Neural progenitor cell (in vitro differentiated cells): ENCODE results near the gene NR3C2. TPM values are rescaled to one million over a fixed set of nuclear protein-coding genes. Genes with fewer than 3 reads are reported as not detected.

ENCODE experiments used
- DNase-seq: peaks from one replicate; pipeline ENCODE4 v3.0.0-alpha.2; 2016; ENCODE audit warnings: low spot score
- H2AFZ ChIP-seq: fragments of 200-600 bp; sonication (generic); replicated peaks from 2 replicates; pipeline ENCODE4 v1.6.1; 2016; ENCODE audit warnings: antibody characterized with exemption
- H3F3A ChIP-seq: fragments of 200-600 bp; sonication (generic); 2 replicates; pipeline ENCODE4 v1.6.1; 2016; ENCODE audit warnings: antibody characterized with exemption, low read depth
- H3K27ac ChIP-seq: fragments of 200-600 bp; sonication (generic); 2 replicates; pipeline ENCODE4 v1.5.1; 2016; ENCODE audit warnings: mild to moderate bottlenecking
- H3K27me3 ChIP-seq: fragments of 200-600 bp; sonication (generic); 2 replicates; pipeline ENCODE4 v1.6.1; 2016; ENCODE audit warnings: mild to moderate bottlenecking, moderate library complexity
- H3K36me3 ChIP-seq: fragments of 200-600 bp; sonication (generic); 2 replicates; pipeline ENCODE4 v1.5.1; 2016
- H3K4me1 ChIP-seq: fragments of 200-600 bp; sonication (generic); 2 replicates; pipeline ENCODE4 v1.6.1; 2016; ENCODE audit warnings: mixed run types
- H3K4me2 ChIP-seq: fragments of 200-600 bp; sonication (generic); 2 replicates; pipeline ENCODE4 v1.6.1; 2016
- H3K4me3 ChIP-seq: fragments of 200-600 bp; sonication (generic); 2 replicates; pipeline ENCODE4 v1.5.1; 2016
- H3K79me2 ChIP-seq: fragments of 200-600 bp; sonication (generic); 2 replicates; pipeline ENCODE4 v1.6.1; 2016; ENCODE audit warnings: low read depth
- H3K9ac ChIP-seq: fragments of 200-600 bp; sonication (generic); 2 replicates; pipeline ENCODE4 v1.6.1; 2016
- H3K9me3 ChIP-seq: fragments of 200-600 bp; sonication (generic); 2 replicates; pipeline ENCODE4 v1.5.1; 2016; ENCODE audit warnings: low read depth
- H4K20me1 ChIP-seq: fragments of 200-600 bp; sonication (generic); 2 replicates; pipeline ENCODE4 v1.6.1; 2016; ENCODE audit warnings: low read depth
- H3K27ac Mint-ChIP-seq: 3 replicates; pipeline ENCODE4 v1.8.0; 2021; ENCODE audit warnings: mixed read lengths
- H3K27me3 Mint-ChIP-seq: 2 replicates; pipeline ENCODE4 v1.8.0; 2022; ENCODE audit warnings: low read depth, mild to moderate bottlenecking, inconsistent platforms, moderate library complexity, mixed read lengths; ENCODE audit not compliant: insufficient read depth
- H3K36me3 Mint-ChIP-seq: 3 replicates; pipeline ENCODE4 v1.8.0; 2021; ENCODE audit warnings: mixed read lengths
- H3K4me1 Mint-ChIP-seq: 3 replicates; pipeline ENCODE4 v1.8.0; 2021; ENCODE audit warnings: mixed read lengths
- H3K4me3 Mint-ChIP-seq: 3 replicates; pipeline ENCODE4 v1.8.0; 2021; ENCODE audit warnings: mild to moderate bottlenecking, moderate library complexity, mixed read lengths
- H3K9me3 Mint-ChIP-seq: 3 replicates; pipeline ENCODE4 v1.8.0; 2020; ENCODE audit warnings: mixed read lengths
- CTCF ChIP-seq: fragments of 200-600 bp; sonication (generic); IDR thresholded peaks from 2 replicates; pipeline ENCODE4 v1.5.1; 2017; ENCODE audit warnings: antibody characterized with exemption, mild to moderate bottlenecking
- EZH2 ChIP-seq: fragments of 200-600 bp; sonication (generic); IDR thresholded peaks from 2 replicates; pipeline ENCODE4 v1.6.1; 2017; ENCODE audit warnings: antibody characterized with exemption, mild to moderate bottlenecking, moderate library complexity
- EZH2phosphoT487 ChIP-seq: fragments of 200-600 bp; sonication (generic); IDR thresholded peaks from 2 replicates; pipeline ENCODE4 v1.6.1; 2017; ENCODE audit warnings: antibody characterized with exemption
- total RNA-seq: library from RNA; depleted of rRNA; stranded (reverse); fragments of >200 nt; gene quantifications from 2 replicates; pipeline ENCODE4 v1.2.3, GENCODE V29; 2015; ENCODE audit warnings: low replicate concordance

Gene NR3C2
- total RNA-seq, 1 donor from 2014 or later: 0.73 TPM

- no peak overlapping the region for H3K27ac Mint-ChIP-seq
- H3K27me3 Mint-ChIP-seq: no peaks in the 10 kb centered on the region
- Histone ChIP-seq H3F3A (no peaks in the 10 kb centered on the region), H3K36me3 (no peaks in the 10 kb centered on the region), H3K4me1 (no peaks in the 10 kb centered on the region), H4K20me1 (no peaks in the 10 kb centered on the region), H3K9ac (no peak overlapping the region), H3K4me2 (no peak overlapping the region), H3K4me3 (no peak overlapping the region), H3K9me3 (peaks cover 4% of the 10 kb centered on the region), H2AFZ (no peak overlapping the region), H3K79me2 (no peaks in the 10 kb centered on the region), H3K27ac (no peak overlapping the region), H3K27me3 (no peaks in the 10 kb centered on the region)
- DNase-seq: no peak
- H3K36me3 Mint-ChIP-seq: peaks cover 24% of the 10 kb centered on the region
- no peak for TF ChIP-seq CTCF
- no peak for TF ChIP-seq EZH2phosphoT487
- TF ChIP-seq EZH2: no peak
- no peak overlapping the region for H3K4me3 Mint-ChIP-seq
- H3K4me1 Mint-ChIP-seq: peaks cover 10% of the 10 kb centered on the region
- H3K9me3 Mint-ChIP-seq: peaks cover 13% of the 10 kb centered on the region
These were observed 367.8 kb downstream of the NR3C2 start for GRCh38 chr4:148074462-148074861.

GRCh38 chr4:148073349-148073748 lies 368.9 kb downstream of the NR3C2 start:
- no peak overlapping the region for H3K4me3 ChIP-seq
- DNase-seq: no peak
- no peaks in the 10 kb centered on the region for H3K27me3 ChIP-seq
- H3K4me2 ChIP-seq: no peak overlapping the region
- H3K4me1 Mint-ChIP-seq: peaks cover 10% of the 10 kb centered on the region
- H3K9me3 Mint-ChIP-seq: peaks cover 13% of the 10 kb centered on the region
- no peaks in the 10 kb centered on the region for H4K20me1 ChIP-seq
- peaks cover 4% of the 10 kb centered on the region for H3K9me3 ChIP-seq
- no peaks in the 10 kb centered on the region for H3K27me3 Mint-ChIP-seq
- H3K36me3 ChIP-seq: no peaks in the 10 kb centered on the region
- H3K4me3 Mint-ChIP-seq: no peak overlapping the region
- TF ChIP-seq EZH2phosphoT487 (no peak), CTCF (no peak), EZH2 (no peak)
- H3K27ac Mint-ChIP-seq: no peak overlapping the region
- no peaks in the 10 kb centered on the region for H3K4me1 ChIP-seq
- H3K9ac ChIP-seq: no peak overlapping the region
- H3K27ac ChIP-seq: no peak overlapping the region
- H3K36me3 Mint-ChIP-seq: peaks cover 24% of the 10 kb centered on the region
- no peak overlapping the region for H2AFZ ChIP-seq
- H3K79me2 ChIP-seq: no peaks in the 10 kb centered on the region
- no peaks in the 10 kb centered on the region for H3F3A ChIP-seq

GRCh38 chr4:148072789-148073188 lies 369.4 kb downstream of the NR3C2 start:
- no peaks in the 10 kb centered on the region for H3F3A ChIP-seq
- H3K9me3 ChIP-seq: peaks cover 4% of the 10 kb centered on the region
- H3K27ac Mint-ChIP-seq: no peak overlapping the region
- no peaks in the 10 kb centered on the region for H3K27me3 ChIP-seq
- H3K9me3 Mint-ChIP-seq: peaks cover 13% of the 10 kb centered on the region
- peaks cover 24% of the 10 kb centered on the region for H3K36me3 Mint-ChIP-seq
- no peak overlapping the region for H2AFZ ChIP-seq
- no peak for DNase-seq
- no peak overlapping the region for H3K9ac ChIP-seq
- H3K27me3 Mint-ChIP-seq: no peaks in the 10 kb centered on the region
- peaks cover 10% of the 10 kb centered on the region for H3K4me1 Mint-ChIP-seq
- H3K4me2 ChIP-seq: no peak overlapping the region
- TF ChIP-seq EZH2phosphoT487: no peak
- no peak for TF ChIP-seq EZH2
- no peak for TF ChIP-seq CTCF
- no peaks in the 10 kb centered on the region for H3K36me3 ChIP-seq
- no peaks in the 10 kb centered on the region for H4K20me1 ChIP-seq
- H3K27ac ChIP-seq: no peak overlapping the region
- H3K4me1 ChIP-seq: no peaks in the 10 kb centered on the region
- H3K79me2 ChIP-seq: no peaks in the 10 kb centered on the region
- no peak overlapping the region for H3K4me3 ChIP-seq
- no peak overlapping the region for H3K4me3 Mint-ChIP-seq

GRCh38 chr4:148071009-148071408 lies 371.2 kb downstream of the NR3C2 start:
- H3K9me3 Mint-ChIP-seq: peaks cover 13% of the 10 kb centered on the region
- Histone ChIP-seq H3K4me2 (no peak overlapping the region), H3F3A (no peaks in the 10 kb centered on the region), H3K9me3 (peaks cover 4% of the 10 kb centered on the region), H3K79me2 (no peaks in the 10 kb centered on the region), H4K20me1 (no peaks in the 10 kb centered on the region), H3K4me3 (no peak overlapping the region), H2AFZ (no peak overlapping the region), H3K27ac (no peak overlapping the region), H3K4me1 (no peaks in the 10 kb centered on the region), H3K36me3 (no peaks in the 10 kb centered on the region), H3K27me3 (no peaks in the 10 kb centered on the region), H3K9ac (no peak overlapping the region)
- H3K36me3 Mint-ChIP-seq: peaks cover 21% of the 10 kb centered on the region
- TF ChIP-seq EZH2 (no peak), EZH2phosphoT487 (no peak), CTCF (no peak)
- H3K27me3 Mint-ChIP-seq: no peaks in the 10 kb centered on the region
- H3K4me3 Mint-ChIP-seq: no peak overlapping the region
- H3K27ac Mint-ChIP-seq: no peak overlapping the region
- peaks cover 16% of the 10 kb centered on the region for H3K4me1 Mint-ChIP-seq
- no peak for DNase-seq
